ENCODE results near the gene PSD2.

PSD2 gene

GRCh38 chr5:139875957-139876356, 80.3 kb downstream of the PSD2 start:
- no peak overlapping the region for H3K27ac Mint-ChIP-seq
- peaks cover 25% of the 10 kb centered on the region for H3K4me1 Mint-ChIP-seq
- peaks cover 4% of the 10 kb centered on the region for H3K36me3 Mint-ChIP-seq (ENCODE audit: low read depth)
- no peak for TF ChIP-seq CTCF (IDR thresholded peaks at IDR 0.05)
- no peak for DNase-seq
- peaks cover 11% of the 10 kb centered on the region for H3K9me3 Mint-ChIP-seq
- H3K4me3 Mint-ChIP-seq = no peak overlapping the region
- H3K27me3 Mint-ChIP-seq (ENCODE audit: low read depth, poor library complexity) = peaks cover 18% of the 10 kb centered on the region

GRCh38 chr5:139877129-139877597, 81.6 kb downstream of the PSD2 start:
- DNase-seq = no peak
- Mint-ChIP-seq H3K4me3 (no peak overlapping the region), H3K36me3 (ENCODE audit: low read depth) (peaks cover 4% of the 10 kb centered on the region), H3K27ac (no peak overlapping the region), H3K9me3 (peaks cover 11% of the 10 kb centered on the region), H3K4me1 (peaks cover 29% of the 10 kb centered on the region), H3K27me3 (ENCODE audit: low read depth, poor library complexity) (peaks cover 18% of the 10 kb centered on the region)
- TF ChIP-seq CTCF (IDR thresholded peaks at IDR 0.05) = no peak

- no peak for TF ChIP-seq CTCF (IDR thresholded peaks at IDR 0.05)
- H3K4me3 Mint-ChIP-seq = no peak overlapping the region
- H3K4me1 Mint-ChIP-seq = peaks cover 23% of the 10 kb centered on the region
- H3K27ac Mint-ChIP-seq = no peak overlapping the region
- peaks cover 4% of the 10 kb centered on the region for H3K36me3 Mint-ChIP-seq (ENCODE audit: low read depth)
- peaks cover 11% of the 10 kb centered on the region for H3K9me3 Mint-ChIP-seq
- no peak for DNase-seq
- H3K27me3 Mint-ChIP-seq (ENCODE audit: low read depth, poor library complexity) = peaks cover 18% of the 10 kb centered on the region
Measured at GRCh38 chr5:139878093-139878492, 82.5 kb downstream of the PSD2 start.

GRCh38 chr5:139880416-139881142, 85.0 kb downstream of the PSD2 start:
- peaks cover 18% of the 10 kb centered on the region for H3K27me3 Mint-ChIP-seq (ENCODE audit: low read depth, poor library complexity)
- H3K36me3 Mint-ChIP-seq (ENCODE audit: low read depth) = peaks cover 1% of the 10 kb centered on the region
- H3K27ac Mint-ChIP-seq = no peak overlapping the region
- peaks cover 7% of the 10 kb centered on the region for H3K9me3 Mint-ChIP-seq
- no peak for DNase-seq
- peaks cover 29% of the 10 kb centered on the region for H3K4me1 Mint-ChIP-seq
- no peak overlapping the region for H3K4me3 Mint-ChIP-seq
- TF ChIP-seq CTCF (IDR thresholded peaks at IDR 0.05) = no peak

GRCh38 chr5:139881143-139881733, 85.6 kb downstream of the PSD2 start:
- peaks cover 17% of the 10 kb centered on the region for H3K27me3 Mint-ChIP-seq (ENCODE audit: low read depth, poor library complexity)
- no peak overlapping the region for H3K4me3 Mint-ChIP-seq
- peaks cover 29% of the 10 kb centered on the region for H3K4me1 Mint-ChIP-seq
- no peak overlapping the region for H3K27ac Mint-ChIP-seq
- H3K9me3 Mint-ChIP-seq = peaks cover under 1% of the 10 kb centered on the region
- no peaks in the 10 kb centered on the region for H3K36me3 Mint-ChIP-seq (ENCODE audit: low read depth)
- no peak for DNase-seq
- TF ChIP-seq CTCF (IDR thresholded peaks at IDR 0.05) = no peak

GRCh38 chr5:139882316-139882715, 86.7 kb downstream of the PSD2 start:
- no peaks in the 10 kb centered on the region for H3K36me3 Mint-ChIP-seq (ENCODE audit: low read depth)
- no peak for DNase-seq
- no peak for TF ChIP-seq CTCF (IDR thresholded peaks at IDR 0.05)
- H3K4me1 Mint-ChIP-seq = peaks cover 29% of the 10 kb centered on the region
- H3K27me3 Mint-ChIP-seq (ENCODE audit: low read depth, poor library complexity) = peaks cover 19% of the 10 kb centered on the region
- H3K4me3 Mint-ChIP-seq = no peak overlapping the region
- H3K27ac Mint-ChIP-seq = no peak overlapping the region
- no peaks in the 10 kb centered on the region for H3K9me3 Mint-ChIP-seq

All from nephron progenitor cell (in vitro differentiated cells).